ENCODE results near the gene AKR1C3. TPM values are rescaled to one million over a fixed set of nuclear protein-coding genes. Genes with fewer than 3 reads are reported as not detected.
"Not testable (repeated sequence)": the region's sequence is repeated elsewhere in the genome, so short reads cannot be mapped to it uniquely, and the experiment has no call there.

Gene AKR1C3
- polyA plus RNA-seq, 1 donor, result 64.0 TPM

DNA sequence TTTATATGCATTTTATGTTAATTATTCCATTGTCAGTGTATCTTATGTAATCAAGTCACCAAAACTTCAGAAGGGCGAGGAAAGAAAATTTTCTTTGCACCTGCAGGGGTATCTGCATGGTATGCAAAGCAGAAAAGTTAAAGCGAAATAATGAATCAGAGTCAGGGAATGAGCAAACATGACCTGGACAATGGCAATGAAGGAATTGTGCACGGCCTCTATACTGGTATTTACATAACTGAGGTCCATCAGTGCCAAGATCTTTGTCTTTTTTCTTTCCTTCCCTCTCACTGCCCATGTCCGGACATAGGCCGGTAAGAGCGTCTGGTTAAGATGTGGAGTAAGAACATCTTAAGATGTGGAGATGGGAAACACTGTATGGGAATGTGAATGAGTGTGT is 14.4 kb upstream of the AKR1C3 start:
- no peak for DNase-seq

- DNase-seq, result no peak
Measured at GRCh38 chr10:5081091-5081490, 13.1 kb upstream of the AKR1C3 start.

GRCh38 chr10:5088703-5089261 is 5.4 kb upstream of the AKR1C3 start:
- no peak for DNase-seq

DNA sequence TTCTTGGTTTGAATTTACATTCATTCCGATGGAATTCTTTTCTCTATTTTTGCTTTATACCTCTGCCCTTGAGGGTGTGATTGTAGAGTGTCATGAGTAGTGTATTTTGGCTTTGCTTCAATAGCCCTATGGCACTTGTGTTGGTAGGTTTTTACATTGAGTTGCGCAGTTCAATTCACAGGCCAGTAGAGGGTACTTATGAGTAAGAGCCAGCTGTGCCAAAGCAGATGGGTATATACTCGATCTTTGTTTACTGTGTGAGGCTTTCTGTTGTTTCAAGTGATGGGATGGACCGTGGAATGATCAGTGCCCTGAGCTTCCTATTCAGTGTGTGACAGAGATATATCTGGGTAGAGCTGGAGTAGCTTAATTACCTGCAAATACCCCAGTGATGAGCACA is 4.3 kb upstream of the AKR1C3 start:
- DNase-seq, result no peak

DNA sequence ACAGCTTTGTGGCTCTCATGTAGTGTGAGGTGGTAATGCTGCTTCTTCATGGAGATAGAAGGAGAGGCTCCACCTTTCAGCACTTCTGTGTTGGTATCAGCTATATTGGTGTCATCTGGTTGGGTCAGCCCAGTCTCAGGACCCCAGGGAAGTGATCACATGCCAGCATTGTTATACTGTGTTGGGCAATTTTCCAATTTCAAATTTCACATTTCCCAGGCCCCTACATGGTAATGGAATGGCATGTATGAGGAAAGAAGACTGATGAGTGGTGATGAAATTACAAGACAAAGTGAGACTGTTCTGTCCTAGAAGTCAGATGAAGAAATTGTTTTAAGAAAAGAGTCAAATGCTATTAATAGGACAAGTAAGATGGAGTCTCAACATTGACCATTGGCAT is 3.7 kb upstream of the AKR1C3 start:
- no peak for DNase-seq

- DNase-seq, result no peak
Measured at GRCh38 chr10:5091196-5091595, 3.0 kb upstream of the AKR1C3 start.

DNA sequence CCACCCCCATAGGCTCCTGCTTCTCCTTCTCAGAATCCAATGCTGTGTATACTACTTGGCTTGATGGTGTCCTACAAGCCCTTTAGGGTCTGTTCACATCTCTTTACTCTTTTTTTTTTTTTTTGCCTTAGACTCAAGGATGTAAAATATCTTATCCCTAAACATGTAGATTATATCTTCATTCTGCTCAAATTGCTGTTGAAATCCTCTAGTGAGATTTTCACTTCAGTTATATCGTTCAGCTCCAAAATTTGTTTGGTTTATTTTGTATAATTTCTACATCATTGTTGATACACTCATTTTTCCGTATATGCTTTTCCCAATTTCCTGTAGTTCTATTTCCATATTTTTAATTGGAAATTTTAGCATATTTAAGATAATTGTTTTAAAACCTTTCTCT is 1.8 kb upstream of the AKR1C3 start:
- DNase-seq, result no peak

GRCh38 chr10:5092848-5093790 is 1.1 kb upstream of the AKR1C3 start:
- no peak for DNase-seq

GRCh38 chr10:5095687-5096086 is 1.5 kb downstream of the AKR1C3 start:
- DNase-seq, result no peak

DNA sequence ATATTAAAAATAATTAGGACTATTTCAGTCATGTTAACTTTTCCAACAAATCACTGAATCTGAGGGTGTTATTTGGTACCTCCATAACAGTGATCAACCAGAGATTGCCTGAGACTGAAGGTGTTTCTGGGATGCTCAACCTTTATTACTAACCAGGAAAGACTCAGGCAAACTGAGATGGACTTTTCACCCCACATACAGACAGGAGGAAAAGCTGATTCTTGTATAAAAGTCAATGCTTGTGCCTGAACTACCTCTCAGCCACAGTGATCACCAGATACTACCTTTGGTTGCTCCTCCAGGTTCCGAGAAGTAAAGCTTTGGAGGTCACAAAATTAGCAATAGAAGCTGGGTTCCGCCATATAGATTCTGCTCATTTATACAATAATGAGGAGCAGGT is 1.9 kb downstream of the AKR1C3 start:
- DNase-seq, result no peak

DNA sequence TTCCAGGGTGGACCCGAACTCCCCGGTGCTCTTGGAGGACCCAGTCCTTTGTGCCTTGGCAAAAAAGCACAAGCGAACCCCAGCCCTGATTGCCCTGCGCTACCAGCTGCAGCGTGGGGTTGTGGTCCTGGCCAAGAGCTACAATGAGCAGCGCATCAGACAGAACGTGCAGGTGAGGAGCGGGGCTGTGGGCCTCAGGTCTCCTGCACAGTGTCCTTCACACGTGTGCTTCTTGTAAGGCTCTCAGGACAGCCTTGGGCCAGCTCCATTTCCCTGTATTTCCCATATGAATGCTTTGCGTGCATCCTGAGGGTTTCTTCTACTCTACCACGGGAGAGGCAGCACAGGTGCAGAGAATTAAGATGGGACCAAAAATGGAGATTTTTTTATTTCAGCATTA is 8.3 kb downstream of the AKR1C3 start:
- not testable (repeated sequence) for DNase-seq

DNA sequence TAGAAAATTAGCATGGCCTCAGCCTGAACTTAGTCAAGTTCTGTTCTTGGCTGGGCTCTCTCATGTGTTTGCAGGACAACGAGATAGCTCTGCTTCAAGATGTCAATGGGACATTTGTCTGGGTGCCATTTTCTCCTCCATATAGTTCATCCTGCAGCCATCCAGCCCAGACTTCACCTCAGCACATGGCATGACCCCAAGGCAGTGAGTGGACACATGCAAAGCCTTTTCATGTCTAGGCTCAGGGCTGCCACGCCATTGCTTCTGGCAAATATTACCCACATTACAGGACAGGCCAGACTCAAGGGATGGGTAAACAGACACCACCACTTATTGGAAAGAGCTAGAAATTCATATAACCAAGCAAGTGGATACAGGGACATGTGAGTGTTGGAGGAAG is 9.3 kb downstream of the AKR1C3 start:
- DNase-seq, result no peak

GRCh38 chr10:5105626-5106025 is 11.4 kb downstream of the AKR1C3 start:
- DNase-seq, result no peak

DNA sequence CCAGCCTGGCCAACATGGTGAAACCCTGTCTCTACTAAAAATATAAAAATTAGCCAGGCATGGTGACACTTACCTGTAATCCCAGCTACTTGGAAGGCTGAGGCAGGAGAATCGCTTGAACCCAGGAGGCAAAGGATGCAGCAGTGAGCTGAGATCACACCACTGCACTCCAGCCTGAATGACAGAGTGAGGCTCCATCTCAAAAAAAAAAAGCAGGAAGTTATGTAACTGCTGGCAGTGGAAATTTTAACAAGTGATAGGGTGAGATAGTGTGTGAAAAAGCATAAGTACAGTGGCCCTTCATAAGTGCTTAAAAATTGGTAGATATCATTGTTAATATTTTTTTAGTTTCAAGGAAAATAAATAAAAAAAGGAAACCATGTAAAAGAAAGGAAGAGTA is 12.3 kb downstream of the AKR1C3 start:
- DNase-seq, result no peak

GRCh38 chr10:5107860-5108526 is 13.8 kb downstream of the AKR1C3 start:
- DNase-seq, result no peak

DNA sequence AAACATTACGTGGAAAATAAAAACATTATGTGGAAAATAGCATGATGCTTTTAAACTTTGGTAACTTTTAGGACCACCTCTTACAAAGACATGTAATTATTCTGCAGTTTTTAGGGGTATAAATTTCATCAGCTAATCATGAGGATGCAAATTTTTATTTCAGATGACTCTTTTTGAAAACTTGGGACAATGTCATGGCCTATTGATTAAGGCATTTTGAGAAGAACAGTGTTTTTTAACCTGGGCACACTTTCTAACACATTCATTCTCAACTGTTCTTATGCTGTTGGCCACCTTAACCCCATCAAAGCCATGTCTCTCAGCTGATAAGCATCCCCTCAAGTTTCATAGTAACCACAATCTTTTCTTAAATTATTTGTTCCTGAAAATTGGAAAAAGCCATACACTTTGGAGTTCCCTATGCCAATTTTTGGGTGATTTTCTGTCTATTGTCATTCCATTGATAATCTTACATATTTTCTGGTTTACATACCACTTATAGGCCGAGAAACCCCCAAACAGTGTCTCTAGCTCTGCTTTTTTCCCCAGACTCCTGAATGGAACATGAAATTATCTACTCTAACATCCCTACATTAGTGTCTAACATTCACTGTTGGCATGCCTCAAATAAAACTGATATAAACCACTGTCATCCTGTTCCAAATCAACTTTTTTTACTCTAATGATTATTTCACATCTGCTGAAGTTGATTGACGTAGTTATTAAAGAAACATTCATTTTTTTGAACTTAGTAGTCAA is 14.6 kb downstream of the AKR1C3 start:
- no peak for DNase-seq

DNA sequence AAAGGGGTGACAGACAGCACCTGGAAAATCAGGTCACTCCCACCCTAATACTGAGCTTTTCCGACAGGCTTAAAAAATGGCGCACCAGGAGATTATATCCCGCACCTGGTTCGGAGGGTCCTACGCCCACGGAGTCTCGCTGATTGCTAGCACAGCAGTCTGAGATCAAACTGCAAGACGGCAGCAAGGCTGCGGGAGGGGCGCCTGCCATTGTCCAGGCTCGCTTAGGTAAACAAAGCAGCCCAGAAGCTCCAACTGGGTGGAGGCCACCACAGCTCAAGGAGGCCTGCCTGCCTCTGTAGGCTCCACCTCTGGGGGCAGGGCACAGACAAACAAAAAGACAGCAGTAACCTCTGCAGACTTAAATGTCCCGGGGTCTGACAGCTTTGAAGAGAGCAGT is 15.6 kb downstream of the AKR1C3 start:
- DNase-seq, result not testable (repeated sequence)

DNA sequence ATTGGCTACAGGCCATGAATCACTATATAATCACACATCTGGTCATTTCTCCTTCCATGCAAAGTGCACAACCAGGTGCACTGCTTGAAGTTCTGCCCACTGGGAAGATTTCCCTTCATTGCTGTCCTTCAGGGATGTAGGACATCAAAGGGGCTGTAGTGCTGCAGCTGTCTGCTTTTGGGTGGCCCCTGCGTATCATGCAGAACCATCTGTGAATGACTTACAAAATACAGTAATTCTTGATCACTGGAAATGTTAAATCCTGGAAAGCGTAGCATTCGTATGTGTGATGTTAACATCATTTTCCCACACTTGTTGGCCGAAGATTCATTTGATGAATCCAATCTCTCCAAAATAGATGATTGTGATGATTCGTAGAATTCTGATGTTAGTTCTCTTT is 22.4 kb downstream of the AKR1C3 start:
- no peak for DNase-seq

DNA sequence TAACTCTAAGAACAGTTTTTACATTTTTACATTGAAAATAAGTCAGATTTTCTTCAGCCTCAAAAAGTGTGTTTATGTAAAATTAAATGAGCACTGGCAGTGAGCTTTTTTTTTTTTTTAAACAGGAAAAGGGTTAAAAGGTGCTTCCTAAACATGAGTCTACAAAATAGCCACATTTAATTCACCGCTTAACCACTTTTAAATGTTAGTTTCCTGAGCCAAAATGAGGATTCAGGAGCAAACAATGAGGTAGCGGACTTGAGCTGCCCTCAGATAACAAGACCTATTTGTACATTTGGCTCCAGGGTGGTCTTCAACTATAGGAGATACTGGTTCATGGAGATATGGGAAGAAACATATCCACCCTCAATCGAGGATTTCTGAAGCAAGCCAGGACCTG is 22.8 kb downstream of the AKR1C3 start:
- no peak for DNase-seq

DNA sequence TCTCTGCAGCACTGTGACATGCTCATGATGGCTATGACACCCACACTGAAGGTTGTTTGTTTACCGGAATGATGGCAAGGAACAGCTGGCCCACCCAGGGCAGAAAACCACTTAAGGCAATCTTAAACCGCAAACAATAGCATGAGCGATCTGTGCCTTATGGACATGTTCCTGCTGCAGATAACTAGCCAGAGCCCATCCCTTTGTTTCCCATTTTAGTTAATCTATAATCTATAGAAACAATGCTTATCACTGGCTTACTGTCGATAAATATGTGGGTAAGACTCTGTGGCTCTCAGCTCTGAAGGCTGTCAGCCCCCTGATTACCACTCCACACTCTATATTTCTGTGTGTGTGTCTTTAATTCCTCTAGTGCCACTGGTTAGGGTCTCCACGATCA is 25.8 kb downstream of the AKR1C3 start:
- not testable (repeated sequence) for DNase-seq

GRCh38 chr10:5123886-5124285 is 29.7 kb downstream of the AKR1C3 start:
- DNase-seq, result no peak

- no peak for DNase-seq
Measured at GRCh38 chr10:5125315-5126044, 31.3 kb downstream of the AKR1C3 start.

Data from left kidney (tissue), 2 donors.